B cell (primary cell): Measurements from ENCODE around the gene FBXO41. TPM values are rescaled to one million over a fixed set of nuclear protein-coding genes. Genes with fewer than 3 reads are reported as not detected.

ENCODE experiments used
- ATAC-seq: fragments of 200-7000 bp; cut with Tn5 transposase; one replicate; pipeline ENCODE4 v1.10.0; 2021; ENCODE audit warnings: low read depth, mild to moderate bottlenecking, moderate number of reproducible peaks, moderate library complexity
- CTCF ChIA-PET: fragments of 350-600 bp; sonication (Branson Sonifier 250); formaldehyde crosslinking; loops from one replicate; lab custom pipeline; 2021; ENCODE audit warnings: antibody characterized with exemption, inconsistent platforms; lab: Charles Lee
- POLR2A ChIA-PET: fragments of 350-600 bp; sonication (Branson Sonifier 250); formaldehyde crosslinking; loops from one replicate; lab custom pipeline; 2021; ENCODE audit warnings: antibody characterized with exemption; lab: Charles Lee
- DNase-seq: peaks from one replicate; pipeline ENCODE4 v3.0.0; 2013
- H2AFZ ChIP-seq: 2 replicates; pipeline ENCODE4 v1.6.1; 2012; ENCODE audit warnings: mild to moderate bottlenecking, low read depth, low read length; ENCODE audit not compliant: insufficient read depth, poor library complexity, severe bottlenecking
- H3K27ac ChIP-seq, 2 donors: 1 replicate in 1 of 2; 2 replicates in 1 of 2; pipeline ENCODE4 v1.5.1; 2012 to 2013; ENCODE audit warnings: low read length in 2 of 2, mild to moderate bottlenecking in 2 of 2, moderate library complexity in 1 of 2
- H3K27me3 ChIP-seq, 4 experiments: fragments of 200-600 bp in 1 of 4; sonication (generic) in 1 of 4; replicated peaks in 1 of 4; 1 replicate in 2 of 4; 2 replicates in 2 of 4; pipeline versions ENCODE4 v1.6.1 to v1.7.0; 2013 to 2016; ENCODE audit warnings: low read length in 3 of 4, mild to moderate bottlenecking in 2 of 4, mixed read lengths in 1 of 4, moderate library complexity in 1 of 4; ENCODE audit not compliant: insufficient read depth in 4 of 4, control insufficient read depth in 3 of 4; ENCODE audit errors: control extremely low read depth in 1 of 4
- H3K36me3 ChIP-seq, 2 experiments: replicated peaks in 1 of 2; 1 replicate in 1 of 2; 2 replicates in 1 of 2; pipeline versions ENCODE4 v1.6.1 to v1.7.1; 2013; ENCODE audit warnings: low read length in 1 of 2; ENCODE audit not compliant: insufficient read depth in 2 of 2, control insufficient read depth in 1 of 2; ENCODE audit errors: control extremely low read depth in 1 of 2, extremely low read depth in 1 of 2
- H3K4me1 ChIP-seq, 2 donors: fragments of 200-600 bp in 1 of 2; sonication (generic) in 1 of 2; 1 replicate in 1 of 2; 2 replicates in 1 of 2; pipeline versions ENCODE4 v1.5.1 to v1.6.1; 2013 to 2017; ENCODE audit warnings: low read length in 2 of 2; ENCODE audit not compliant: control insufficient read depth in 2 of 2, insufficient read depth in 2 of 2
- H3K4me2 ChIP-seq: replicated peaks from 2 replicates; pipeline ENCODE3; 2012; ENCODE audit warnings: mild to moderate bottlenecking, low read depth, low read length; ENCODE audit not compliant: poor library complexity, severe bottlenecking
- H3K4me3 ChIP-seq, 5 experiments: fragments of 200-600 bp in 1 of 5; sonication (generic) in 1 of 5; 1 replicate in 3 of 5; 2 replicates in 2 of 5; pipeline versions ENCODE4 v1.5.1 to v1.7.0; 2011 to 2016; ENCODE audit warnings: low read length in 4 of 5, mild to moderate bottlenecking in 4 of 5, low read depth in 2 of 5, control low read depth in 1 of 5, moderate library complexity in 1 of 5; ENCODE audit not compliant: insufficient read depth in 1 of 5; ENCODE audit errors: control extremely low read depth in 1 of 5, extremely low read depth in 1 of 5
- H3K79me2 ChIP-seq: fragments of 200-600 bp; sonication (generic); one replicate; pipeline ENCODE4 v1.6.0; 2016; ENCODE audit warnings: low read length; ENCODE audit not compliant: control insufficient read depth, insufficient read depth
- H3K9ac ChIP-seq: fragments of 200-600 bp; sonication (generic); 2 replicates; pipeline ENCODE4 v1.6.1; 2017; ENCODE audit warnings: mild to moderate bottlenecking, low read length, moderate library complexity
- H3K9me3 ChIP-seq, 3 donors: one replicate each; pipeline versions ENCODE4 v1.6.1 to v1.7.1; 2013; ENCODE audit warnings: low read length in 2 of 3; ENCODE audit not compliant: control insufficient read depth in 2 of 3, insufficient read depth in 1 of 3; ENCODE audit errors: control extremely low read depth in 1 of 3
- H4K20me1 ChIP-seq: 2 replicates; pipeline ENCODE4 v1.6.0; 2012; ENCODE audit warnings: mild to moderate bottlenecking, low read length; ENCODE audit not compliant: insufficient read depth, control insufficient read depth, poor library complexity, severe bottlenecking
- H3K27ac Mint-ChIP-seq: one replicate; pipeline ENCODE4 v1.8.0; 2021; ENCODE audit warnings: mixed read lengths
- H3K27me3 Mint-ChIP-seq: one replicate; pipeline ENCODE4 v1.8.0; 2021; ENCODE audit warnings: mixed read lengths
- H3K4me1 Mint-ChIP-seq: one replicate; pipeline ENCODE4 v1.8.0; 2021; ENCODE audit warnings: mixed read lengths
- H3K4me3 Mint-ChIP-seq: one replicate; pipeline ENCODE4 v1.8.0; 2021; ENCODE audit warnings: mixed read lengths
- H3K9me3 Mint-ChIP-seq: one replicate; pipeline ENCODE4 v1.8.0; 2022; ENCODE audit warnings: mixed read lengths; ENCODE audit not compliant: insufficient read depth
- EZH2 ChIP-seq: IDR thresholded peaks from 2 replicates; pipeline ENCODE4 v1.6.1; 2012; ENCODE audit warnings: borderline replicate concordance, low read depth, mild to moderate bottlenecking, moderate library complexity, low read length; ENCODE audit not compliant: insufficient read depth, poor library complexity, severe bottlenecking
- WGBS: methylation state at CpG from one replicate; pipeline ENCODE4 v1.1.5; 2013; ENCODE audit warnings: missing lambda C conversion rate; ENCODE audit not compliant: insufficient coverage; 5-methylcytosine and 5-hydroxymethylcytosine counted together
- intact Hi-C: fragments of 100-400 bp; cut with micrococcal nuclease; formaldehyde crosslinking; loops from one replicate; pipeline ENCODE4 v1.10.0; 2022
- polyA plus RNA-seq: library from polyadenylated mRNA; depleted of rRNA; stranded (reverse); fragments of >200 nt; gene quantifications from 2 replicates; pipeline ENCODE4 v1.2.3, GENCODE V29; 2012
- total RNA-seq, 2 donors: library from RNA; stranded (reverse); fragments of 120-200 nt in 1 of 2; gene quantifications; 1 replicate in 1 of 2; 2 replicates in 1 of 2; pipeline versions ENCODE4 v1.2.3 to v1.2.4, GENCODE V29; 2013 to 2022
- TF ChIP-seq, protein P1 (sequence below): fragments of 200-600 bp; IDR thresholded peaks from one replicate; pipeline ENCODE4 v1.8.0; 2022; ENCODE audit warnings: antibody characterized with exemption, mild to moderate bottlenecking

Gene FBXO41
- total and polyA plus RNA-seq, 2 donors (not counting 1 experiment from before 2014, with no cell fraction given) = 25.2 to 29.6 TPM

DNA sequence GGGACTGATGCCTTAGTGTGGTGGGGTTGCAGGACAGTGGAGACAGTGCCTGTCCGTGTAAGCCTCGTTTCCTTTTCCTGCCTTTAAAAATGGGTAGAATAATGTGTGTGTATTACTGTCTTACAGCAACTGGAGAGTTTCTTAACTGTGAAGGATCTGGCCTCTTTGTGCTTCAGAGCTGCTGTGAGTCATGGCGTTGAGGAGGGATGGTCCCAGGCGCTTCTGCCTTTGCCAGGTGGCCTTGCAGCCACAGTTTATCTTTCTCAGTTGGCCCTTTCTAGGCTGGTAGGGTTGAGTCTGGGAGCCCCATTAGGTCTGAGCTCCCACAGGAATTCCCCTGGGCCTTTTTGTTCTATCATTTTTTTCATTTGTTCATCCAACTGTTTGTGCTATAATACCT lies 60.5 kb downstream of the FBXO41 start:
- no peak for DNase-seq
- H3K9me3 Mint-ChIP-seq = no peaks in the 10 kb centered on the region
- H3K27me3 Mint-ChIP-seq = no peaks in the 10 kb centered on the region
- H3K4me3 Mint-ChIP-seq = no peak overlapping the region
- no peak overlapping the region for H3K4me3 ChIP-seq
- no peak overlapping the region for H3K4me2 ChIP-seq
- H3K9ac ChIP-seq = no peak overlapping the region
- H3K27ac Mint-ChIP-seq = no peak overlapping the region
- no peaks in the 10 kb centered on the region for H3K9me3 ChIP-seq
- ChIA-PET POLR2A (no interaction called here), CTCF (interaction anchor here (0.9 to 1.4 kb wide), 2 partner anchors 9 to 12 kb away, joined by 3 to 5 read pairs; partner anchors contain the start of gene PRADC1)
- no peaks in the 10 kb centered on the region for H3K79me2 ChIP-seq
- H3K4me1 Mint-ChIP-seq = no peaks in the 10 kb centered on the region
- H2AFZ ChIP-seq = no peak overlapping the region
- no peaks in the 10 kb centered on the region for H3K27me3 ChIP-seq
- ATAC-seq = no peak
- TF ChIP-seq EZH2 = no peak
- TF ChIP-seq, protein P1, sequence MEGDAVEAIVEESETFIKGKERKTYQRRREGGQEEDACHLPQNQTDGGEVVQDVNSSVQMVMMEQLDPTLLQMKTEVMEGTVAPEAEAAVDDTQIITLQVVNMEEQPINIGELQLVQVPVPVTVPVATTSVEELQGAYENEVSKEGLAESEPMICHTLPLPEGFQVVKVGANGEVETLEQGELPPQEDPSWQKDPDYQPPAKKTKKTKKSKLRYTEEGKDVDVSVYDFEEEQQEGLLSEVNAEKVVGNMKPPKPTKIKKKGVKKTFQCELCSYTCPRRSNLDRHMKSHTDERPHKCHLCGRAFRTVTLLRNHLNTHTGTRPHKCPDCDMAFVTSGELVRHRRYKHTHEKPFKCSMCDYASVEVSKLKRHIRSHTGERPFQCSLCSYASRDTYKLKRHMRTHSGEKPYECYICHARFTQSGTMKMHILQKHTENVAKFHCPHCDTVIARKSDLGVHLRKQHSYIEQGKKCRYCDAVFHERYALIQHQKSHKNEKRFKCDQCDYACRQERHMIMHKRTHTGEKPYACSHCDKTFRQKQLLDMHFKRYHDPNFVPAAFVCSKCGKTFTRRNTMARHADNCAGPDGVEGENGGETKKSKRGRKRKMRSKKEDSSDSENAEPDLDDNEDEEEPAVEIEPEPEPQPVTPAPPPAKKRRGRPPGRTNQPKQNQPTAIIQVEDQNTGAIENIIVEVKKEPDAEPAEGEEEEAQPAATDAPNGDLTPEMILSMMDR = no peak
- H4K20me1 ChIP-seq = peaks cover under 1% of the 10 kb centered on the region
- WGBS = 89% methylated on average over 4 of the region's 4 CpGs
- no peaks in the 10 kb centered on the region for H3K4me1 ChIP-seq
- H3K27ac ChIP-seq = no peak overlapping the region
- peaks cover 0 to 51% of the 10 kb centered on the region in 2 experiments for H3K36me3 ChIP-seq
- intact Hi-C loops = no loop called here

DNA sequence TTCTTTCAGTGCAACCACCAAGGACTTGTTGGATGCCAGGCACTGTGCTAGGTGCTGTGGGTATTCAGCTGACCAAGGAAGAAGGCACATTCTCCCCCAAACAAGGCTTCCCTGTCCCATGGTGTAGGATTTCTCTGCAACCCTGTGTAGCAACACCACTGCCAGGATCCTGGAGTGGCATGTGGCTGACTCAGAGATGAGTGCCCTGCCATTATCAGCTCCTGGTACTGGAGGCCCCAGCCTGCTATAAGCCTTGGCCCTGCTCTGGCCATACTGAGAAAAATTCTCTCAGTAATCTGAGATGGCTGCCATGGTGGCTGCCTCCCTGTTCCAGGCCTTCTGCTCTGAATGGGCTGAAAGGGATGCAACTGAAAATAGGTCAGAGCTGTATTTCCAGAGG lies 66.0 kb downstream of the FBXO41 start:
- intact Hi-C loops = no loop called here
- Histone ChIP-seq H4K20me1 (peaks cover 10% of the 10 kb centered on the region), H3K27me3 (no peaks in the 10 kb centered on the region), H3K9me3 (no peaks in the 10 kb centered on the region), H3K9ac (no peak overlapping the region), H3K36me3 (peaks cover 0 to 41% of the 10 kb centered on the region in 2 experiments), H3K27ac (no peak overlapping the region), H3K4me2 (no peak overlapping the region), H2AFZ (no peak overlapping the region), H3K4me3 (no peak overlapping the region), H3K4me1 (peaks cover 10 to 15% of the 10 kb centered on the region in 2 donors), H3K79me2 (peaks cover 28% of the 10 kb centered on the region)
- TF ChIP-seq, protein P1 = no peak
- no peak for TF ChIP-seq EZH2
- ChIA-PET CTCF (interaction anchor here (0.9 to 1.1 kb wide), 3 partner anchors 9 to 41 kb away, joined by 3 to 4 read pairs (median 4); no protein-coding TSS in a partner anchor), POLR2A (interaction anchor here (1.0 kb wide), 1 partner anchor 15 kb away, joined by 5 read pairs; the partner anchor contains the start of genes CCT7 and PRADC1)
- Mint-ChIP-seq H3K4me3 (no peak overlapping the region), H3K9me3 (no peaks in the 10 kb centered on the region), H3K27me3 (no peaks in the 10 kb centered on the region), H3K27ac (no peak overlapping the region), H3K4me1 (peaks cover 21% of the 10 kb centered on the region)
- ATAC-seq (no peak), DNase-seq (no peak)
